Brain microvascular endothelial cell (primary cell): ENCODE data around the gene GFRA3.
A peak's percentile ranks its signal among the peaks of the same experiment; 100 is the strongest.

Source experiments
- DNase-seq: peaks from one replicate; pipeline ENCODE4 v3.0.0-alpha.2; 2020
- H3K27ac ChIP-seq: fragments of 250-450 bp; sonication (Bioruptor Pico); 2 replicates; pipeline ENCODE4 v1.5.1; 2020; ENCODE audit warnings: mild to moderate bottlenecking, moderate library complexity
- H3K27me3 ChIP-seq: fragments of 250-450 bp; sonication (Bioruptor Pico); replicated peaks from 2 replicates; pipeline ENCODE4 v1.5.1; 2020; ENCODE audit warnings: mild to moderate bottlenecking
- H3K36me3 ChIP-seq: fragments of 250-450 bp; sonication (Bioruptor Pico); replicated peaks from 2 replicates; pipeline ENCODE4 v1.5.1; 2020; ENCODE audit warnings: mild to moderate bottlenecking
- H3K4me3 ChIP-seq: 2 replicates; pipeline ENCODE4 v1.5.1; 2011; ENCODE audit warnings: low read depth, mild to moderate bottlenecking, control low read depth, low read length, moderate library complexity
- in situ Hi-C: cut with HindIII; loops from 2 replicates; pipeline ENCODE4 v1.10.0; 2017; ENCODE audit warnings: low sequenced_read_pairs, low pct_ligation_motif_present
- TF ChIP-seq, protein P1 (sequence below): IDR thresholded peaks from 2 replicates; pipeline ENCODE4 v1.5.1; 2011; ENCODE audit warnings: low read depth, mild to moderate bottlenecking, moderate library complexity, low read length, control low read depth, inconsistent platforms; ENCODE audit errors: missing control alignments

Gene GFRA3

GRCh38 chr5:138234651-138235050 is 39.8 kb downstream of the GFRA3 start:
- TF ChIP-seq, protein P1, sequence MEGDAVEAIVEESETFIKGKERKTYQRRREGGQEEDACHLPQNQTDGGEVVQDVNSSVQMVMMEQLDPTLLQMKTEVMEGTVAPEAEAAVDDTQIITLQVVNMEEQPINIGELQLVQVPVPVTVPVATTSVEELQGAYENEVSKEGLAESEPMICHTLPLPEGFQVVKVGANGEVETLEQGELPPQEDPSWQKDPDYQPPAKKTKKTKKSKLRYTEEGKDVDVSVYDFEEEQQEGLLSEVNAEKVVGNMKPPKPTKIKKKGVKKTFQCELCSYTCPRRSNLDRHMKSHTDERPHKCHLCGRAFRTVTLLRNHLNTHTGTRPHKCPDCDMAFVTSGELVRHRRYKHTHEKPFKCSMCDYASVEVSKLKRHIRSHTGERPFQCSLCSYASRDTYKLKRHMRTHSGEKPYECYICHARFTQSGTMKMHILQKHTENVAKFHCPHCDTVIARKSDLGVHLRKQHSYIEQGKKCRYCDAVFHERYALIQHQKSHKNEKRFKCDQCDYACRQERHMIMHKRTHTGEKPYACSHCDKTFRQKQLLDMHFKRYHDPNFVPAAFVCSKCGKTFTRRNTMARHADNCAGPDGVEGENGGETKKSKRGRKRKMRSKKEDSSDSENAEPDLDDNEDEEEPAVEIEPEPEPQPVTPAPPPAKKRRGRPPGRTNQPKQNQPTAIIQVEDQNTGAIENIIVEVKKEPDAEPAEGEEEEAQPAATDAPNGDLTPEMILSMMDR: no peak
- no peaks in the 10 kb centered on the region for H3K27me3 ChIP-seq

DNA sequence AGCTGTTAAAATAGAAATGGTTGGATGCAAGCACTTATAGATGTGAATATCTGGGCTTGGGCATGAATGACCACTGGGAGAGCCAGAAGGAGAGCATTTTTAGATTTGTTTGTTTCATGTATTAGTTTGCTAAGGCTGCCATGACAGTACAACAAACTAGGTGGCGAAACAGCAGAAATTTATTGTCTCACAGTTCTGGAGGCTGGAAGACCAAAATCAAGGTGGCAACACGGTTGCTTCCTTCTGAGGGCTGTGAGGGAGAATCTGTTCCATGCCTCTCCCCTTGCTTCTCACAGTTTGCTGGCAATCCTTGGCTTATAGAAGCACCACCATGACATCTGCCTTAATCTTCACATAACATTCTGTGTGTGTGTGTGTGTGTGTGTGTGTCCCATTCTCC is 41.1 kb downstream of the GFRA3 start:
- Histone ChIP-seq H3K4me3 (no peak overlapping the region), H3K36me3 (no peaks in the 10 kb centered on the region), H3K27ac (no peak overlapping the region), H3K27me3 (no peaks in the 10 kb centered on the region)
- no peak for DNase-seq
- TF ChIP-seq, protein P1: no peak
- in situ Hi-C loops: no loop called here

More at GRCh38 chr5:138234651-138235050, 39.8 kb downstream of the GFRA3 start:
- H3K27ac ChIP-seq: no peak overlapping the region
- H3K36me3 ChIP-seq: no peaks in the 10 kb centered on the region
- no peak for DNase-seq
- H3K4me3 ChIP-seq: no peak overlapping the region
- in situ Hi-C loops: no loop called here

- Histone ChIP-seq H3K4me3 (no peak overlapping the region), H3K27me3 (no peaks in the 10 kb centered on the region), H3K36me3 (no peaks in the 10 kb centered on the region), H3K27ac (no peak overlapping the region)
- peak; percentile 11 for DNase-seq
- TF ChIP-seq, protein P1: no peak
- in situ Hi-C loops: no loop called here
These were observed 43.3 kb downstream of the GFRA3 start for GRCh38 chr5:138230981-138231589.

GRCh38 chr5:138230261-138230660 is 44.2 kb downstream of the GFRA3 start:
- TF ChIP-seq, protein P1: no peak
- no peak overlapping the region for H3K27ac ChIP-seq
- in situ Hi-C loops: no loop called here
- no peak for DNase-seq
- H3K4me3 ChIP-seq: no peak overlapping the region
- no peaks in the 10 kb centered on the region for H3K36me3 ChIP-seq
- no peaks in the 10 kb centered on the region for H3K27me3 ChIP-seq

DNA sequence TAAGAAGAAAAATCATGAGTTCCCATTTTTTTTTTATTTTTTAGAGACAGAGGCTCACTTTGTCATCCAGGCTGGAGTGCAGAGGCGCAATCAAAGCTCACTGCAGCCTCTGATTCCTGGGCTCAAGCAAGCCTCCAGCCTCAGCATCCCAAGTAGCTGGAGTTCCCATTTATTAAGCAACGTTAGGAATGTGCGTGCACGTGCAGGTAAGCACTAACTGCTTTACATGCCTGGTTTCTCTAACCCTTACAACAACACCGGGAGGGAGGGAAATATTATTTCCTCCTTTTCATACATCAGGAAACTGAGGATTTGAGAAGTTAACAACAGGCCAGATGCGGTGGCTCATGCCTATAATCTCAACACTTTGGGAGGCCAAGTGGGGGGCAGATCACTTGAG is 45.0 kb downstream of the GFRA3 start:
- TF ChIP-seq, protein P1: no peak
- in situ Hi-C loops: no loop called here

DNA sequence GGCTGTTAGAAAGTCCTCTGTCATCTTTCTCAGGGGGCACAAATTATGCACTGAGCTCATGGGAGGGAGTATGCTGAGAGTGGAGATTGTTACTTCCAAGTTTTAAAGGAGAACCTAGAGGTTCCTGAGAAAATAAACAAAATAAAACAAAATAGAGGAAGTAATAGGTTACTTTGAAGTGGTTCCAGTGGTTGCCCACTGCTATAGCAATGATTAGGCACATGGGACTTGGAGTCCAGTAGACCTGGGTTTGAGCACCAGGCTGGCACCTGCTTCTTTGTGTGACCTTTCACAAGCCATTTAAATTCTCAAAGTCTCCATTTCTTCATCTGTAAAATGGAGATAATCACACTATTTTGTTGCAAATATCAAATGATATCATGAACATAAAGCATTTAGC is 47.5 kb downstream of the GFRA3 start:
- no peak for DNase-seq
- TF ChIP-seq, protein P1: no peak
- Histone ChIP-seq H3K27ac (no peak overlapping the region), H3K27me3 (no peaks in the 10 kb centered on the region), H3K4me3 (no peak overlapping the region), H3K36me3 (no peaks in the 10 kb centered on the region)
- in situ Hi-C loops: no loop called here

More for the DNA sequence above, 45.0 kb downstream of the GFRA3 start:
- Histone ChIP-seq H3K27me3 (no peaks in the 10 kb centered on the region), H3K27ac (no peak overlapping the region), H3K36me3 (no peaks in the 10 kb centered on the region), H3K4me3 (no peak overlapping the region)
- no peak for DNase-seq
